Stimulated activated CD8-positive, alpha-beta memory T cell treated with anti-CD3 and anti-CD28 coated beads, Interleukin-4, amount 100 ng/mL, for 48 hours (primary cell): Measurements from ENCODE around the gene PHPT1.
"Not testable (repeated sequence)": the region's sequence is repeated elsewhere in the genome, so short reads cannot be mapped to it uniquely, and the experiment has no call there.

Experiments used
- DNase-seq: peaks from one replicate; pipeline ENCODE4 v3.0.0-alpha.2; 2020

PHPT1 gene

DNA sequence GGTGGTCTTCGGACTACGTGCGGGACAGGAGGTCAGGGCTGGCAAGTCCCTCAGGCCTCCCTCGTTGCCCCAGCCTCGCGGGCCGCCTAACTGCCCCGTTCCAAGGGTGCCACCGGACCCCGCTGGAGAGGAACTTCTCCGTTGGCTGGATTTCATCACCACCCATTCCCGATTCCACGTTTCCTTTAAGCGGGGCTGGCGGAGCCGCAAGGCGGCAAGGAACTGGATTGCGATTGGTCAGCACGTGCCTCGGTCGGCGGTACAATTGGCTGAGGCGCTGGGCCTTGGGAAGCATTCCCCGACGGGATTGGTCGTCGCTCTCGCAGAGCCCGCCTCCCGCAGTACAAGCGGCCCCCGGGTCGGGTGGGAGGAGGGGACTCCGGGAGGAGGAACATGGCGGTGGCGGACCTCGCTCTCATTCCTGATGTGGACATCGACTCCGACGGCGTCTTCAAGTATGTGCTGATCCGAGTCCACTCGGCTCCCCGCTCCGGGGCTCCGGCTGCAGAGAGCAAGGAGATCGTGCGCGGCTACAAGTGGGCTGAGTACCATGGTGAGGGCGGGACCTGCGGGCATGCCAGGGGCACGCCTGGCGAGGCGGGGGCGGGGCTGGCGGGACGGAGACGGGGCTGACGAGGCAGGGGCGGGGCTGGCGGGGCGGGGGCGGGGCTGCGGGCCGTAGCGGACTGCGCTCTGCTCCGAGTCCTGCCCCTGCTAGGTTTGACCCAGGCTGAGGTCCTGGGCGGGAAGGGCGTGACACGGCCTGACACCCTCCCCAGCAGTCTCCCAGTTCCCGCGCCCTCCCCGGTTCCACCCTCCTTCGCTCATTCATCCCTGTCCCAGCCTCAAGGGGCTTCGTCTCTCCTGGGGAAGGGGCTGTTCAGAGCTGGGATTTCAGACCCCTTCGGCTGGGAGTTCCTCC is at the start of gene PHPT1:
PHPT1 (plus strand) TSS at position 372 of the 922 bp plus-strand sequence; CDS start at position 394, 22 bp downstream.
- DNase-seq = peak; percentile 97

DNA sequence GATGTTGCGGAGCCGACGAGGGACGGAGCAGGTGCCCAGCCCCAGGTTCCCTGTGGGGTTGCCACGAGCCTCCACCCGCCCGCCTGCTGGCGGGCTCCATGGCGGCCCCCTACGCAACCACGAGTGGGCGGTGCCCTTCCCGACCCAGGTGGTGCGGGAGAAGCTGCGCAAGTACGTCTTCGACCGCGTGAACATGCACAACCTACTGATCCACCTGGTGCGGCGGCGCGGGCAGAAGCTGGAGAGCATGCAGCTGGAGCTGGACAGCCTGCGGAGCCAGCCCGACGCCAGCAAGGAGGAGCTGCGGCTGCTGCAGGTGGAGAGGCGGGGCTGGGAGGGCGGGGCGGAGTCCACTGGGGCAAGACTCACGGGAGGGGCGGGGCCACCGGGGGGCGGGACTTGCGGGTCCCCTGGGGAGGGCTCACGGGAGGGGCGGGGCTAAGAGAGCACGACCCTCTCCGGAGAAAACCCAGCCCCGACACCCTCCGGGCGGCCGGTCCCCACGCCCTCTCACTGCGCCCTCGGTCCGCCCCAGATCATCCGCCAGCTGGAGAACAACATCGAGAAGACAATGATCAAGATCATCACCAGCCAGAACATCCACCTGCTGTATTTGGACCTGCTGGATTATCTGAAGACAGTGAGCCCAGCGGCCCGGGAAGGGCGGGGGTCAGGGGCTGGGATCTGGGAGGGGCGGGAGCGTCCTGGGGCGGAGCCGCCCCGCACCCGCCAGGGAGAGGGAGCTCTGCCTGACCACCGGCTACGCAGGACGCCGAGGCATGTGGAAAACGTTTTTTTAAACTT is 49.2 kb upstream of the PHPT1 start:
- peak; percentile 93 for DNase-seq

DNA sequence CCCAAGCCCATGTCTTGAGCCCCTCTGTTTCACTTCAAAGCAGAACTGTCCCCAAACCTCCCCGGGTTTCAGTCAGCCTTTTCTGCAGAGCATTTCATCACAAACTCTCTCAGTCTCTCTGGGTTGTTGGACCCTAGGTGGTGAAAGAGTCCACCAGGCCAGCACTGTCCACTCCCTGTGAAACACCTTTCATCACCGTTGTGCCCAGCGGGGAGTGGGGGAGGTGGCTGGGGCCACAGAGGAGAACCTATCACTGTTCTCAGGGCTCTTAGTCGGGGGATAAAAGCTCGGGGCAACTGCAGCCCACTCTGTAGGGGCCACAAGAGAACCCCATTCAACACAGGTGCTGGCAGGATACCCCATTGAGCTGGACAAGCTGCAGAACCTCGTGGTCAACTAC is 46.9 kb upstream of the PHPT1 start:
- DNase-seq = no peak

DNA sequence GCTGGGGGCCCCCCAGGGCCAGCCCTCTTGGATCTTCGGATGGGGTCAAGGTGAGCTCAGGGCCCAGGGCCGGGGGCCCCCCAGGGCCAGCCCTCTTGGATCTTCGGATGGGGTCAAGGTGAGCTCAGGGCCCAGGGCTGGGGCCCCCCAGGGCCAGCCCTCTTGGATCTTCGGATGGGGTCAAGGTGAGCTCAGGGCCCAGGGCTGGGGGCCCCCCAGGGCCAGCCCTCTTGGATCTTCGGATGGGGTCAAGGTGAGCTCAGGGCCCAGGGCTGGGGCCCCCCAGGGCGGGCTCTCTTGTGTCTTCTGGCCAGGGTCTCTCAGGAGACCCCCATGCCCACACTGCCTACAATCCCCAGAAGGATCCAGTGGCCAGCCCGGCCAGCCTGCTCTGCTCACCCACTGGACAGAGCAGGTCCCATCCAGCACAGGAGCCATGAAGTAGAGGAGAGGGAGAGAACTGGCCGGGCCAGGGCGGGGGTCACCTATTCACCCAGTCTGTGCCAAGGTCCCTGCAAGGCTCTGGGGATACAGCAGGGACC is 46.1 kb upstream of the PHPT1 start:
- DNase-seq = not testable (repeated sequence)

DNA sequence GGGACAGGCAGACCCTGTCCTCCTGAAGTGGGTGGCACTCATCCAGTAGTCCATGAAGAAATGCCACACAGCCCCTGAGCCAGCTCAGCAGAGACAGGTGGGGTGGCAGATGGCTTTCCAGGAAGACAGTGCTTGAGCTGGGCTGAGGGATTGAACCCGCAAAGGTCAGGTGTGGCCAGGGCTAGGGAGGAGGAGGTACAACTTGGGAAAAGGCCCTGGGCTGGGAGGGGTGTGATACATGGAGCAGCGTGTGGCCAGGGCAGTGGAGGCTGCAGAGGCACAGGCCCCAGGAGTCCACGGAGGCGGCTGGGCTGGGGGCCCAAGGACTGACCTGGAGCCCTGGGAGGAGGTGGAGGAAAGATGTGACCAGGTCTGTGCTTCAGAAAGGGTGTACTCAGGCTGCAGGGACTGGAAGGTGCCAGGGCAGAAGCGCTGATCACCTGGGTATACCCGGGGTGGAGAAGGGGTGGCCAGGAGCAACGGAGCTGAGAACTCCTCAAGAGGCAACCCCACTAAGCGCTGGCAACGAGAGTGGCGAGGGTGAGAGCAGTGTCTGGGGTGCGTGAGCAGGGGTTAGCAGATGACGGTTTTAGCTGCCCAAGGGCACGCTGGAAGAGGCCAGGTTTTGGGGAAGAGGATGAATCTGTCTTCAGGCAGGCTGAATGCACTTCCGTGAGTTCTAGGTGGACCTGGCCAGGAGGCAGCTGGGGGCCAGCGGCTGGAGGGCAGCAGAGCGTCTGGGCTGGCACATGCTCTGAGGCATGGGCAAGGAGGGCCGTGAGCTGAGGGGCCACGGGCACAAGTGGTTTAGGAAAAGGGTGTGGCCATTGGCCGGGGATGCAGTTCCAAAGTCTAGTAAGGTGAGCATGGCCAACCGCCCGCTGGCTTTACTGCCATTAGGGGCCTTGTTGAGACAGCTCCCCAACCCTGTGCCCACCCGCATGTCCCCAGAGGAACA is 45.4 kb upstream of the PHPT1 start:
- no peak for DNase-seq

DNA sequence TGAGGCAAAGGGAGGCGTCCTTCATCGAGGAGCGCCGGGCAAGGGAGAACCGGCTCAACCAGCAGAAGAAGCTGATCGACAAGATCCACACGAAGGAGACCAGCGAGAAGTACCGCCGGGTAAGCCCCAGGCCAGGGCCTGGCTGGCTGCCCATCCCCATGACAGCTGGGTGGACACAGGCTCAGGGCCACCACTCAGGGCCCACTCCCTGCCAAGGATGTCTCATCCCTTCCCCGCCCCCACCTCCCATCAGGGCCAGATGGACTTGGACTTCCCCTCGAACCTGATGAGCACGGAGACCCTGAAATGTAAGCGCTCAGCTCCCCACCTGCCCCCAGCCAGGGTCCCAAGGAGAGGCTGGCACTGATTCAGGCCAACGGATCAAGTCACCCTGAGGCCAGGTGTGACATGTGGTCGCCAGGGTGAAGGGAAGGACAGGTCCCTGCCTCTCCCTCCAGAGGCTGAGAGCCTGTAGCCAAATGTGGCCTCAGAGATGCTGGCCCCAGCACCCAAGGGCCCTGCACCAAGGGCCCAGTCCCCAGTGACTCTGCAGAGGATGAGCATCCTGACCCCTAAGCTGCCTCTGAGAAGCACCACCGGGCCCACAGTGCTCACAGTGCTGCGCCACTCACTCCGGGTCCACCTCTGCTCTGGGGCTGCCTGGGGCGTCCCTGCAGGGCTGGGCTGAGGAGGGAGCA is 44.6 kb upstream of the PHPT1 start:
- DNase-seq = no peak

DNA sequence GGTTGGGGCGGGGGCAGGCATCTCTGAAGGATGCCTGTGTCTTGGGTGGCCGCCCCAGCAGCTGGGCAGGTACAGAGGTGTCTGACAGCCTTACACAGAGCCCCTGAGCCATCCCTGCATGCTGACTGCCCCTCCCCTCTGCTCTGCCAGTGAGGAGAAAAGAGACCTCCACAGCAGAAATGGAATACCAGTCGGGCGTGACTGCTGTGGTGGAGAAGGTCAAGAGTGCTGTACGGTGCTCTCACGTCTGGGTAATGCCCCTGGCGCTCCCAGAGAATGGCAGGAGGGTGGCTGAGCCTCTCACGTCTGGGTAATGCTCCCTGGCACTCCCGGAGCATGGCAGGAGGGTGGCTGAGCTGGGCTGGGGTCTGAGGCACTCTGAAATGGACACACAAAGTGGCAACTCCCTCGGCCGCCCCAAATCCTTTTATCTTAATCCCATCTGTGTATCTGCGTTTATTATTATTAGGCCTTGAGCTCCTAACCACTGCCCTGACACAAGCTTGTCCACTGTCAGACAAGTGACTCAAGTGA is 43.9 kb upstream of the PHPT1 start:
- DNase-seq = no peak

DNA sequence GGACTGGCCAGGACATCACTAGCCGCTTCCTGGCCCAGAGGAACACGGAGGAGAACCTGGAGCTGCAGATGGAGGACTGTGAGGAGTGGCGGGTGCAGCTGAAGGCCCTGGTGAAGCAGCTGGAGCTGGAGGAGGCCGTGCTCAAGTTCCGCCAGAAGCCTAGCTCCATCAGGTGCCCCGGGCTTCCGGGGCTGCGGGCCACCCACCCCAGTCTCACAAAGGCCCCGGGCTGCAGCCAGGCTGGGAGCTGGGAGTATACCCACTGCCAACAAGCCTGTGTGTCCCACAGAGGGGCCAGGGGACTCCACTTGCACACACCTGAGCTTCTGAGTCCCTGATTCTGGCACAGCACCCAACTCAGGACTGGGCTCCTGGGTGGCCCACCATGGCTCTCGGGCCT is 43.1 kb upstream of the PHPT1 start:
- DNase-seq = no peak

DNA sequence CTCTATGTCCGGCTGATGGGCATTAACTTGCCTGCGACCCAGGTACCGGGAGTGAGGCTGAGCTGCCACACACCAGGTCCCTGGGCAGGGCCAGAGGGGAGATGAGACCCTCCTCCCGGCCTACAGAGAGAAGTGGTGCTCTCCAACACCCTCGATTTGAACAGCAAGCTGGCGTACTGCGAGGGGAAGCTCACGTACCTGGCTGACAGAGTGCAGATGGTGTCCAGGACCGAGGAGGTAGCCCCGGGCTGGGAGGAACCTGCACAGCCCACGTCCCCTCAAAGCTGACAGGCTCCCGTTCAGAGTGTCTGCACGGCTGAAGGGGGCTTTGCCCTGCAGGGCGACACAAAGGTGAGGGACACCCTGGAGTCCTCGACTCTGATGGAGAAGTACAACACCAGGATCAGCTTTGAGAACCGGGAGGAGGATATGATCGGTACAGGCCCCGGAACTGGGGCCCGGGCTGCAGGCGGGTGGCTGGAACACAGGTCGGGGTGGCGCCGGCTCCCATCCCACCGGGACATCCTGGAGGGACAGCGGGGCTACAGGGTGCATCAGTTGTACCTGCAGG is 42.5 kb upstream of the PHPT1 start:
- no peak for DNase-seq

DNA sequence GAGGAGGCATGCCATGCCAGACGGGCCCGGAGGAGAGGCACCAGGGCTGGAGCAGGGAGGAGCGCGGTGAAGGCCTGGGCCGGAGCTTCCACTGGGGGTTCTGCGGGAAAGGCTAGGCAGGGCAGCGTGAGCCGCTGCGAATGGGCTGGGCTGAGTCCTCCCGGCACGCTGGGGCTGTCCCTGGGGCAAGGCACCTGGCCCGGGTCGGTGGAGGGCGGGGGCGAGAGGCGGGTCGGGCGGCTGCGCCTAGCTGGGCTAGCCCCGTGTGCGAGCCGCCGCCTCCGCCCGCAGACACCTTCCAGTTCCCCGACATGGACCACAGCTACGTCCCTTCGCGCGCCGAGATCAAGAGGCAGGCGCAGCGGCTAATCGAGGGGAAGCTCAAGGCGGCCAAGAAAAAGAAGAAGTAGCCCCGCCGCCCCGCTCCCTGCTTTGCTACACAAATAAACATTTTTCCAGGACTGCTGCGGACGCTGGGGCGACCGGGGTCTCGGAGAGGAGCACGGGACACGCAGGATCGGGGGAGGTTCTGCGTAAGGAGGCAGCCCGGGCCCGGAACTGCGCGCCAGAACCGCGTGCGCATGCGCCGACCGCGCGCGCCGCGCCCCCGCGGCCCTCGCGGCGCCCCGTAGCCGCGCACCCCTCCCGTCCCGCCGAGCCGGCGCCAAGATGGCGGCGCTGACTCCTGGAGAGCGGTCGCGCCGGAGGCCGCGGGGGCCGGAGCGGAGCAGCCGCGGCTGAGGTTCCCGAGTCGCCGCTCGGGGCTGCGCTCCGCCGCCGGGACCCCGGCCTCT is 41.7 kb upstream of the PHPT1 start, which contains the start of gene RABL6:
RABL6 (plus strand) TSS at position 668 of the 794 bp plus-strand sequence. CDS start 249 bp downstream, outside the sequence.
- peak; percentile 85 for DNase-seq

DNA sequence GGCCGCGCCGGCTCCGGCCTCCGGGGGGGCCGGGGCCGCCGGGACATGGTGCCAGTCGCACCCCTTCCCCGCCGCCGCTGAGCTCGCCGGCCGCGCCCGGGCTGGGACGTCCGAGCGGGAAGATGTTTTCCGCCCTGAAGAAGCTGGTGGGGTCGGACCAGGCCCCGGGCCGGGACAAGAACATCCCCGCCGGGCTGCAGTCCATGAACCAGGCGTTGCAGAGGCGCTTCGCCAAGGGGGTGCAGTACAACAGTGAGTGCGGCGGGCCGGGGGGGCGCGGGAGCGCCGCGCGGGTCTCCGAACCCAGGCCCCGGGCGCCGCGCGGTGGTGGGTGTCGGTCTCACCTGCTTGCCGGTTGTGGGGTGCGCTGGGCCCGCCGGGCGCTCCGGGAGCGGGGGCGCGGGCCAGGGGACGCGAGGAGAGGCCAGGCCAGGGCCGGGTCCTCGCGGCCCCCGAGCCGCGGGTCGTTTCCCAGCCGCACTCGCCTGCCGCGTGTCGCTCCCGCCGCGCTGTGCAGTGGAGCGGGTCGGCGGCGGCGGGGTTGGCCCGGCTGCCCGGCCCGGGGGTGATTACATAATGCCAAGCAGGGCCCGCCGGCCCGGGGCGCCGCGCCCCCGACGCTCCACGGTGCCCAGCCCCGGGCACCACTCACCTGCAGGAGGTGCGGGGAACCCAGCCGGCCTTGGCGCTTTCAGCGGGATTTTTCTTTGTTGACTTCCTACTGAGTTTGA is 41.0 kb upstream of the PHPT1 start:
- peak; percentile 50 for DNase-seq

DNA sequence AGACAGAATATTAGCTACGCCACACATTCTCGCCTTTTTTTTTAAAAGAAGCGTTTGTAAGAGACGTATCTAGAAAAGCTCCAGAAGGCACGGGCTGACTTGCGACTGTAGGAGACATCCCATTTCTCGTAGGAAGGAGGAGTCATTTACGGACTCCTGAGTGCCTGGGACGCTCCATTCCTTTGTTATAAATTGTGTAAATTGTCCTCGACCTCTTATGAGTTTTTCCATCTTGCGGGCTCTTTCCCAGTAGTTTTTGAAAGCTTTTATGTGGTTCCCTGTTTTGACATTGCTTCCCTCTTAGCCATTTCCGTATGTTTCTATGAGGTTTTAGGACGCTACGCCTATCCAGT is 40.4 kb upstream of the PHPT1 start:
- DNase-seq = no peak

DNA sequence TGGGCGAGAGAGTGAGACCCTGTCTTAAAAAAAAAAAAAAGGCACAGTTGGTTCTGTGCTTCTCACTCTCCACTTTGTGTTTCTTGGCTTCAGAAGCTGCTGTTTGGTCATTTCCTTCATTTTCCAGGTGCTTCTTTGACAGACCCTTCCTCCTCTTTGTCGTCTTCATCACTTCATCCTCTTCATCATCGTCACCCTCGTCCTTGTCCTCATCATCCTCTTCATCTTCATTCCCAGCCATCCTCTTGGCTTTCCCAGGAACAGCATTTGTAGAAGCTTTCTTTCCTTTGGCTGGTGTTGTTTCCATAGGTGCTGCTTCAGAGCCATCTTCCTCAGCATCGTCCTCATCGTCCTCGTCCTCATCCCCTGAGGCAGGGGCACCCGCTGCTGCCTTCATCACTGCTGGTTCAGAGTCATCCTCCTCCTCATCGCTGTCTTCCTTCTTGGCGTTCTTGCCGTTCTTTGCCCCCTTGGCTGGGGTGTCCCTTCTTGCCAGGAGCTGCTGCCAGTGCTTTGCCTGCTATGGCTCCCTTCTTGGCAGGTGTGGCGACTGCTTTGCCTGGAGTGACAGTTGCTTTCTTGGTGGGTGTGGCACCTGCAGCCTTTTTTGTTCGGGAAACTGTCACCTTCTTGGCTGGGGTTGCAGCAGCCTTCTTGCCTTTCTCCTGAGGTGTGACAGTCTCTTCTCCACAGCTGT is 34.3 kb upstream of the PHPT1 start:
- no peak for DNase-seq

DNA sequence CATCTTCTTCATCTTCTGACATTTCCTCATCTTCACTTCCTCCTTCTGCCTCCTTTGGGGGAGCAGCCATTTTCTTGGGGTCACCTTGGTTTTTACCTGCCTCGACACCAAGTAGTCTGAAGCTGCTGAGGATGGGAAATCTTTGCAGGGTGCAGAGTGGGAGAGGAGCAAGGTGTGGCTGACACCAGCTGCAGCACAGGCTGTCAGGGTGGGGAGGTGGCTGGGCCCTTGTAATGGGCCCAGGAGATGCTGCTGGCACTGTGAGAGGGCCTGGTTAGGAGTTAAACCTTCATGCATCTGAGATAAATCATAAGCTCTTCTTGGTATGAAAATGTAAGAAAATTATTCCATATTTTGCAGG is 33.8 kb upstream of the PHPT1 start:
- DNase-seq = no peak

DNA sequence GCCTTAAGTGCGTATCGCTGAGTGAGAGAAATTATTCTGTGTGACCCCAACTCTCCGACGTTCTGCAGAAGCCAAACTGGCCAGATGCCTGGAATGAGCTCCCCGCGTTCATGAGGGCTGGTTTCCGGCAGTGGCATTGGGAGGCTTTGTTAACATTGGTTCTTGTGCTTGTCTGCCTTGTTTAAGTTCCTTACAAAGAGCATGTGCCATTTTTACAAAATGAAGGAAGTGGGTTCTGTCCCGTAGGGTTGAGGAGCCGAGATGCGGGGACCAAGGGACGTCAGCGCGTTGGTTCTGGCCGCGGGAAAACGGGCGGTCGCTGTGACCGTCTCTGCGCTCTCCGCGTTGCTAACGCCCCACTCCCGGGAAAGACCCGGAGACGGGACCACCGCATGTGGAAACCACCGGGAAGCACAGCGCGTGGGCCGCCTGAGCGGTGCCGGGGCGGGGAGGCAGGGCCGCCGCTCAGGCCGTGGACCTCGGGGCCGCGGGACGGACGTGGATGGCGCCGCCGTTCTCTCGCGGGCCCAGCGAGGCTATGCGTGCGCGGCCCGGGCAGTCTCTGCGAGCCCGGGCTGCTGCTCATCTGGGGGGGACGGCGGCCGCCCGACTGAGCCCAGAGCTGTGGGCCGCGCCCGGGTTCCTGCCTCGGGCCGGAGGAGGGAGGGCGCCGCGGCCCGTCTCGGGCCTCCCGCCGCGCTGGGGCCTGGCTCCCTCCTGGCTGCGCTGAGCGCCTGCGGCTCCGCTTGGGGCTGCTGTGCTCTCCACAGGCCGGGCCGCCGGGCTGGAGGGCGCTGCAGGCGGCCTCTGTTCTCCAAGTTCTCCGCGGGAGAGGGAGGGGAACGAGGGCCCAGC is 28.0 kb upstream of the PHPT1 start:
- DNase-seq = no peak

DNA sequence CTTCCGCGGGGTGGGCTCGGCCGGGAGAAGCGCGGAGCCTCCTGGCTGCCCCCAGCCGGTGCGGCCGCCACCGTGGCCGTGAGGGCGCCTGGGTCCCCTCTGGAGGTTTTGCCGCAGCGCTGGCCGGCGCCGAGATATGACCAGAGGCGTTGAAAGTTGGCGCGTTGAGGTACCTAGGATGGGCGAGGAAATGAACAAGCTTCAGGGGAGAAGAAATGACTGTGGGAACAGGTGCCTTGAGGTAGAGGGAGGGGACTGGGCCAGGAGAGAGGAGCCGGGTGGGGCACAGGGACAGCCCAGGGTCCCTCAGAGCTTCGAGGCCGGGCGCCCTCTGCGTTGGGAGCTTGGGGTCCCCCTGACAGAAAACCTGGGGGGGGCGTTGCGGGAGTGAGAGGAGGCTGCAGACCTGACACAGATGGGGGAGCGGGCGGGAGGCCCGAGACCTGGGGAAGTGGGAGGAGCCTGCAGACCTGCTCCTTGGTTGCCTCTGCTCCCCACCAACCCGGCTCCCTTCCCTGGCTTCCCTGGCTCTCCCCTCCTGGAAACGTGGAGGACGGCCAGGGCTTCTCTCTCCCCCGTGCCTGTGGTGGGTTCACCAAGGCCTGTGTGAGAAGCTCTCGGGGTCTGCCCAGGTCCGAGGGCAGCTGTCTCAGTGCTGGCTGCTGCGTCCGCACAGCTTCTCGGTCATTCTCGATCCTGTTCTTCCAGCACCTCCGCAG is 27.2 kb upstream of the PHPT1 start:
- no peak for DNase-seq
